DMS114 treated with DMSO at 0.1 percent for 48 hours (cell line): ENCODE results near the gene SGPP1.
A peak's percentile ranks its signal among the peaks of the same experiment; 100 is the strongest.
"Not testable (repeated sequence)": the region's sequence is repeated elsewhere in the genome, so short reads cannot be mapped to it uniquely, and the experiment has no call there.

Source experiments
- DNase-seq: peaks from one replicate; lab custom pipeline; 2025; ENCODE audit not compliant: unreplicated experiment; lab: John Stamatoyannopoulos, UW

SGPP1 gene

GRCh38 chr14:63727736-63728728 lies at the start of gene SGPP1:
Gene SGPP1, minus strand, starts transcription at chr14:63728065. Its CDS starts 121 bp downstream, at chr14:63727944.
- DNase-seq, result peak; percentile 22

GRCh38 chr14:63777024-63777423 lies 49.2 kb upstream of the SGPP1 start:
- no peak for DNase-seq

- no peak for DNase-seq
Observed at GRCh38 chr14:63773504-63773903, 45.6 kb upstream of the SGPP1 start.

- DNase-seq, result peak; percentile 17
Observed at GRCh38 chr14:63770187-63770807, 42.4 kb upstream of the SGPP1 start.

- DNase-seq, result no peak
Observed at GRCh38 chr14:63766611-63767010, 38.7 kb upstream of the SGPP1 start.

- no peak for DNase-seq
Observed at GRCh38 chr14:63764620-63765139, 36.8 kb upstream of the SGPP1 start.

- no peak for DNase-seq
Observed at GRCh38 chr14:63764103-63764502, 36.2 kb upstream of the SGPP1 start.

GRCh38 chr14:63761351-63762117 lies 33.7 kb upstream of the SGPP1 start:
- DNase-seq, result no peak

GRCh38 chr14:63760014-63760413 lies 32.1 kb upstream of the SGPP1 start:
- DNase-seq, result no peak

- DNase-seq, result no peak
Observed at GRCh38 chr14:63759456-63759855, 31.6 kb upstream of the SGPP1 start.

- DNase-seq, result no peak
Observed at GRCh38 chr14:63757211-63757610, 29.3 kb upstream of the SGPP1 start.

GRCh38 chr14:63752449-63753169 lies 24.7 kb upstream of the SGPP1 start:
- no peak for DNase-seq

GRCh38 chr14:63751076-63751475 lies 23.2 kb upstream of the SGPP1 start:
- DNase-seq, result not testable (repeated sequence)

- DNase-seq, result no peak
Observed at GRCh38 chr14:63747846-63748245, 20.0 kb upstream of the SGPP1 start.

- DNase-seq, result no peak
Observed at GRCh38 chr14:63745858-63746425, 18.1 kb upstream of the SGPP1 start.

GRCh38 chr14:63745272-63745671 lies 17.4 kb upstream of the SGPP1 start:
- DNase-seq, result no peak

GRCh38 chr14:63737582-63738006 lies 9.7 kb upstream of the SGPP1 start:
- DNase-seq, result no peak

- DNase-seq, result no peak
Observed at GRCh38 chr14:63735720-63736119, 7.9 kb upstream of the SGPP1 start.

GRCh38 chr14:63730659-63731058 lies 2.8 kb upstream of the SGPP1 start:
- DNase-seq, result no peak

- DNase-seq, result no peak
Observed at GRCh38 chr14:63727231-63727735, 582 bp downstream of the SGPP1 start.
